RWPE1 (cell line): ENCODE results near the gene FBXO15.

Experiments
- CTCF ChIA-PET: fragments of 350-600 bp; sonication (Branson Sonifier 250); formaldehyde crosslinking; extraction: SDS; loops from one replicate; lab custom pipeline; 2021; lab: Yijun Ruan, JAX
- POLR2A ChIA-PET: fragments of 400-600 bp; formaldehyde crosslinking; extraction: SDS; loops from one replicate; lab custom pipeline; 2020; ENCODE audit warnings: antibody characterized with exemption; ENCODE audit not compliant: low non-redundant PET; lab: Yijun Ruan, JAX
- DNase-seq: peaks from one replicate; pipeline ENCODE4 v3.0.0; 2012; ENCODE audit warnings: low spot score
- H3K27ac ChIP-seq: fragments of 450-650 bp; 2 replicates; pipeline ENCODE4 v1.5.1; 2017
- TF ChIP-seq, protein P1 (sequence below): fragments of 450-650 bp; conservative IDR thresholded peaks from 2 replicates; pipeline ENCODE4 v1.5.1; 2017; ENCODE audit warnings: low read depth, mild to moderate bottlenecking

The FBXO15 gene

DNA sequence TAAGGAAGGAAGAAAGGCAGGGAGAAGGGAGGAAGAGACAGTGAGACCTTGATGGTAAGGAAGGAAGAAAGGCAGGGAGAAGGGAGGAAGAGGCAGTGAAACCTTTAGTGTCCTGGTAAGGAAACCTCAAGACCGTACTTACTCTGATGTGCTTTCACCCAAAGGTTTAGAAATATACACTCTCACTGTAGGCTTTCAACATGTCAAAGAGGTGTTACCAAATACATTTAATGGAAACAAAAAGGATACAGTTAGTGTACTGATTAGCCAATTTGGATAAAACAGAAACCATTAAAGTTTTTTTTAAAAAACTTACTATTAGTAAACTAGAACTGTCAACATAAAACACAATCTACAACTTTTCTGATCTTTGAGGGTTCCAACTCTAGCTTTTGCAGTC, 7.1 kb downstream of the FBXO15 start:
- ChIA-PET CTCF (no interaction called here), POLR2A (no interaction called here)
- no peak for DNase-seq
- TF ChIP-seq, protein P1, sequence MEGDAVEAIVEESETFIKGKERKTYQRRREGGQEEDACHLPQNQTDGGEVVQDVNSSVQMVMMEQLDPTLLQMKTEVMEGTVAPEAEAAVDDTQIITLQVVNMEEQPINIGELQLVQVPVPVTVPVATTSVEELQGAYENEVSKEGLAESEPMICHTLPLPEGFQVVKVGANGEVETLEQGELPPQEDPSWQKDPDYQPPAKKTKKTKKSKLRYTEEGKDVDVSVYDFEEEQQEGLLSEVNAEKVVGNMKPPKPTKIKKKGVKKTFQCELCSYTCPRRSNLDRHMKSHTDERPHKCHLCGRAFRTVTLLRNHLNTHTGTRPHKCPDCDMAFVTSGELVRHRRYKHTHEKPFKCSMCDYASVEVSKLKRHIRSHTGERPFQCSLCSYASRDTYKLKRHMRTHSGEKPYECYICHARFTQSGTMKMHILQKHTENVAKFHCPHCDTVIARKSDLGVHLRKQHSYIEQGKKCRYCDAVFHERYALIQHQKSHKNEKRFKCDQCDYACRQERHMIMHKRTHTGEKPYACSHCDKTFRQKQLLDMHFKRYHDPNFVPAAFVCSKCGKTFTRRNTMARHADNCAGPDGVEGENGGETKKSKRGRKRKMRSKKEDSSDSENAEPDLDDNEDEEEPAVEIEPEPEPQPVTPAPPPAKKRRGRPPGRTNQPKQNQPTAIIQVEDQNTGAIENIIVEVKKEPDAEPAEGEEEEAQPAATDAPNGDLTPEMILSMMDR = no peak
- no peak overlapping the region for H3K27ac ChIP-seq

GRCh38 chr18:74139888-74140287, 7.7 kb downstream of the FBXO15 start:
- POLR2A ChIA-PET = no interaction called here
- CTCF ChIA-PET = interaction anchor here (0.6 kb wide), 1 partner anchor 715 kb away, joined by 3 read pairs; no protein-coding TSS in a partner anchor
- TF ChIP-seq, protein P1 = no peak
- no peak overlapping the region for H3K27ac ChIP-seq
- DNase-seq = peak; percentile 38

- no peak for DNase-seq
- TF ChIP-seq, protein P1 = no peak
- CTCF ChIA-PET = interaction anchor here (0.6 kb wide), 1 partner anchor 715 kb away, joined by 3 read pairs; no protein-coding TSS in a partner anchor
- H3K27ac ChIP-seq = no peak overlapping the region
- POLR2A ChIA-PET = no interaction called here
These were observed 8.2 kb downstream of the FBXO15 start for GRCh38 chr18:74139411-74139810.

- TF ChIP-seq, protein P1 = no peak
- POLR2A ChIA-PET = no interaction called here
- no peak overlapping the region for H3K27ac ChIP-seq
- CTCF ChIA-PET = interaction anchor here (0.6 kb wide), 1 partner anchor 39 kb away, joined by 3 read pairs; no protein-coding TSS in a partner anchor
- DNase-seq = no peak
These were observed 9.6 kb downstream of the FBXO15 start for GRCh38 chr18:74137920-74138538.

DNA sequence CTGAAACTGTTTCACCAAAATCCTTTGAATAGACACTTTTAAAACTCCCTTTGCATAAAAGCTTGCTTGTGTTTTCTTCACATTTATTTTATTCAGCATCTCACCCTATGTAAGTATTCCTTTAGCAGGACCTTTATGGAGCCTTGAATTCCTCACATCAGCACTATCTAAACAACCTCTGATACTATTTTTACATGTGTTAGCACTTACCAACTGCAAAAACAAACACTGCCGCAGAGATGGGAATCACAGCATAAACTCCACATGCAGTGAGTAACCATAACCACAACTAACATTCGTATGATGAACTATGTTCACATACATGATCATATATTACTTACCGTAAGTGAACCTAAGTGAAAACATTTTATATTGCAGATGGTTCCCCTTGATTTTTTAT, 15.4 kb downstream of the FBXO15 start:
- TF ChIP-seq, protein P1 = no peak
- ChIA-PET POLR2A (no interaction called here), CTCF (no interaction called here)

DNA sequence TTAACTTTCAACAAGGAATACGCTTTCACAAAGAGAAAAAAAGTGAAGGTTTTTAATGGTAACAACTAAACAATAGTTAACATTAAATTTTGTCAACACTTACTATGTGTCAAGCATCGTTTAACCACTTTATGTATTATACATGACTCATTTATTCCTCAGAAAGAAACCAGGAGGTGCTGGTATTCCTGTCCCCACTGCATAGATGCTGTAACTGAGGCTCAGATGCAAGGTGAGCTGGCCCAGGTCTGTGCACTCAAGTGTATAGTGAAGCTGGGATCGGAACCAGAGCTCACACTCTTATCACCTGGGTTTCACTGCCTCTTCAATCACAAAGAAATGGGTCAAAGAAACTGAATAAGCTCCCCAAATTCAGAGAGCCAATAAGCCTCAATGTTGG, 16.5 kb downstream of the FBXO15 start:
- ChIA-PET CTCF (no interaction called here), POLR2A (no interaction called here)
- DNase-seq = no peak
- TF ChIP-seq, protein P1 = no peak
- no peak overlapping the region for H3K27ac ChIP-seq

More for the DNA sequence above, 15.4 kb downstream of the FBXO15 start:
- no peak for DNase-seq
- no peak overlapping the region for H3K27ac ChIP-seq
